ENCODE data around the gene CNOT9.
"Not testable (repeated sequence)": the region's sequence is repeated elsewhere in the genome, so short reads cannot be mapped to it uniquely, and the experiment has no call there.

CNOT9 gene, protein sequence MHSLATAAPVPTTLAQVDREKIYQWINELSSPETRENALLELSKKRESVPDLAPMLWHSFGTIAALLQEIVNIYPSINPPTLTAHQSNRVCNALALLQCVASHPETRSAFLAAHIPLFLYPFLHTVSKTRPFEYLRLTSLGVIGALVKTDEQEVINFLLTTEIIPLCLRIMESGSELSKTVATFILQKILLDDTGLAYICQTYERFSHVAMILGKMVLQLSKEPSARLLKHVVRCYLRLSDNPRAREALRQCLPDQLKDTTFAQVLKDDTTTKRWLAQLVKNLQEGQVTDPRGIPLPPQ

DNA sequence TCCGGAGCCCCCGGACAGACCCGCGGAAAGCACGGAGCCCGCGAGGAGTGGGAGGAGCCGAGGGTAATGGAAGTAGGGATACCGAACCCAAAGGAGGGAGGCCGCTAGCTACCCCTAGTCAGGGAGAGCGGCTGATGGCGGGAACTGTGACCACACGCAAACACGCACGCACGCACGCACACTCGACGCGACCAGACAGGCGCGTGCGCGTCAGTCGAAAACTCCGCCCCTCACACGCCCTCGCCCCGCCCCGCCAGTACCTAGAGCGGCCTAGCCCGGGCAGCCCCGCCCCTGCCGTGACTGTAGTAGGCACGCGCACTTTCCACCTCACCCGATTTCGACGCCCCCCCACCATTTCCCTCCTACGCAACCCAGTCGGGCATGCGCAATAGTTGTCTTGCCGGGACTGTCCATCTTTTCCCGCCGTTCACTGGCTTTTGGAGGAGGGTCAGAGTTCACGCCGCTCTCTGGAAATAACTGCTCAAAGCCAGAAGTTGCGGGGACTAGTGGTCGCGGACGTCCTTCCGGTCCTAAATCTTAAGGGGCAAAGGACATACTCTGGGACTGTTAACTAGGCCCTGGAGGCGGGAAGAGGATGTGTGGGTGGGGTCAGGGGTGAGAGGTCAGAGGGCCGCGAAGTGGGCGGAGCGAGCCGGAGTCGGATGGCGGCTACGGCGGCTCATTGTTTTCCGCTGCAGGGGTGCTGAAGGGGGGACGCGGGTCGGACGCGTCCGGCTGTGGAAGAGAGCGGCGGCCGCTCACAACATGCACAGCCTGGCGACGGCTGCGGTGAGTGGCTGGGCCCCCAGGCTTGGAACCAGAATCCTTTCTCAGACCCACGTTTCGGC, at the start of gene CNOT9, which contains the start of gene USP37:
Gene CNOT9, plus strand, starts transcription at position 650 of the 848 bp plus-strand sequence. Its CDS starts 116 bp downstream, at position 766.
Gene USP37, minus strand, starts transcription at position 162 of the 848 bp plus-strand sequence. CDS start 9,698 bp downstream, outside the sequence.
- DNase-seq (ENCODE audit: low spot score), result peak; percentile 98

DNA sequence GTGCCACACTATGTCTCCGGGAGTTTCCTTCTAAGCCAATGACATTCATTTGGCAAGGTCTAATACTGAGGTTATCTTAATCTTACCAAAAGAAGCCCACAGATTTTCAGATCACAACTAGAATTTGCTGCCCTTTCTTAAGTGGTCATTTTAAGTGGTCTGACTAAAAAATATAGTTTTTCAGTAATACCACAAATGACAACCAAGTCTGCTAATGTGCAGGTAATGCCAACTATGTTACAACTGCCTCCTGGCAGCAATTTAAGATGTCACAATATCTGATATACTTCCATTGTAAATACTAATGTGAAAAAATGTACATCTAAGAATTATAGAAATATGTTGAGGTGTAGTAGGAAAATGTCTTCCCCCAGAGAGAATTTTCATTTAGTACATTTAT, 49.8 kb upstream of the CNOT9 start:
- DNase-seq (ENCODE audit: low spot score), result no peak

DNA sequence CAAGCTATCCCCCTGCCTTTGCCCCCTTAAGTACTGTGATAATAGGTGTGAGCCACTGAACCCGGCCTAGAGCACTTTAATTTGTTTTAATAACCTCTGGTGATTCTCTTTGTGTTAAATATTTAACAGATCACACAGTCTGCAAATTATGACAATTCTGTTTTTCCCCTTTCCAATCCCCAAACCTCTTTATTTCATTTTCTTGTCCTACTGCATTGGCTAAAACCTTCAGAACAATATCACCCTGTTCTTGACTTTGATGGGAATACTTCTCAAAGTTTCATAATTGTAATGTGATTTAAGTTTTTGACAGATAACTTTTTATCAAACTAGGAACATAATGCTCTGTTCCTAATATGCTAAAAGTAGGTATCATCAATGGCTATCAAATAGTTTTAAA, 45.0 kb upstream of the CNOT9 start:
- DNase-seq (ENCODE audit: low spot score), result no peak

DNA sequence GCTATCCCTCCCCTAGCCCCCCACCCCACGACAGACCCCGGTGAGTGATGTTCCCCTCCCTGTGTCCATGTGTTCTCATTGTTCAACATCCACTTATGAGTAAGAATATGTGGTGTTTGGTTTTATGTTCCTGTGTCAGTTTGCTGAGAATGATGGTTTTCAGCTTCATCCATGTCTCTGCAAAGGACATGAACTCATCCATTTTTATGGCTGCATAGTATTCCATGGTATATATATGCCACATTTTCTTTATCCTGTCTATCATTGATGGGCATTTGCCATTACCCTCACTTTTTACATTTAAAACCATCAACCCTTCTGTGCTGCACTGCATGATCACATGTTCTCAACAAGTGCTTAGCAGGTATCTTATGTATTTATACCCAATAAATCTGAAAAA, 40.2 kb upstream of the CNOT9 start:
- not testable (repeated sequence) for DNase-seq (ENCODE audit: low spot score)

DNA sequence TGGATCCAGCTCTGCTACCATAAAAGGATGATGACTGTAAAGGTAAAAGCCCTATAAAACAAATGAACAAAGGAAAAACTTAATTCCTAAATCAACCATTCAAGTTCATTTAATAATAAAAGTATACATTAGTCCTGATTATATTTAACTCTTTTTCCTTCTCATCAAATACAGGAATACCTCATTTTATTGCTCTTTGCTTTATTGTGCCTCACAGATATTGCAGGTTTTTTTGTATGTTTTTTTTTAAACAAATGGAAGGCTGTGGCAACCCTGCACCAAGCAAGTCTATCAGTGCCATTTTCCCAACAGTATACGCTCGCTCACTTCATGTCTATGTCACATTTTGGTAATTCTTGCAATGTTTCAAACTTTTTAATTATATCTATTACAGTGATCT, 38.6 kb upstream of the CNOT9 start:
- DNase-seq (ENCODE audit: low spot score), result no peak

DNA sequence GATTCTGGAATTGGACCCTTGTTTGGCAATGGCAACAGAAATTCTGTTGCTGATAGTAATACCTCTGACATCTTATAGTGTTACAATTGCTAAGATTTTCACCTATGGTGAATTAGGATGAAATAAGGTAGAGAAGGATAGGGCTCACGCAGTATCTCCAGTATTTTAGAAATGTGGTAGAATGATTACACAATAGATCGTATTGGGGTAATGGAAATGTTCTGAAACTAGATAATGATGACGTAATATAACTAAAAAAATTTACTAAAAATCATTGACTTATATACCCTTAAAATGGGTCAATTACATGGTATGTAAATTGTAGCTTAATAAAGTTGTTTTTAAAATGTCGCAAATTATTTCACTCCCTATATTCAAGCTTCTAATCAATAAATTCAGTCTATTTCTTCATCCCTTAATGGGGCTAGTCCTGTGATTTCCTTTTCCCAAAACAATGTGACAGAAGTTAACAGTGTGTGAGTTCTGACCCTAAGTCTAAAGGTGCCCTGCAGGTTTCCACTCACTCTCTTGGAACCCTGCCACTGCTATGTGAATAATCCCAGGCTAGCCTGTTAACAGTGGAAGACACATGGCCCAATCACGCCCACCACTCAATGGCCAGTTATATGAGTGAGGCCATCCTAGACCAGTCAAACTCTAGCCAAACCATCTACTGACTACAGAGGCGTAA, 31.7 kb upstream of the CNOT9 start:
- DNase-seq (ENCODE audit: low spot score), result no peak

DNA sequence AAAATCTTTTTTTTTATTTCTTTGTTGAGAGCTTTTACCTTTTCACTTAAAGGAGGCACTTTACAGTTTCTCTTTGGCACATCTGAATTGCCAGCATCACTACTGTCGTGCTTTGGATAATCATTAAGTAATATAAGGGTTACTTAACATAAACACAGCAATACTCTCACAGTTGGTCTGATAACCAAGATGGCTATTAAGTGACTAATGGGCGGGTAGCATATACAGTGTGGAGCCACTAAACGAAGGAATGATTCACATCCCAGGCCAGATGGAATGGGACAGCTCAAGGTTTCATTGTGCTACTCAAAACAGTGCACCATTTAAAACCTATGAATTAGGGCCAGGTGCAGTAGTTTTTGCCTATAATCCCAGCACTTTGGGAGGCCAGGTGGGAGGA, 28.6 kb upstream of the CNOT9 start:
- DNase-seq (ENCODE audit: low spot score), result no peak

DNA sequence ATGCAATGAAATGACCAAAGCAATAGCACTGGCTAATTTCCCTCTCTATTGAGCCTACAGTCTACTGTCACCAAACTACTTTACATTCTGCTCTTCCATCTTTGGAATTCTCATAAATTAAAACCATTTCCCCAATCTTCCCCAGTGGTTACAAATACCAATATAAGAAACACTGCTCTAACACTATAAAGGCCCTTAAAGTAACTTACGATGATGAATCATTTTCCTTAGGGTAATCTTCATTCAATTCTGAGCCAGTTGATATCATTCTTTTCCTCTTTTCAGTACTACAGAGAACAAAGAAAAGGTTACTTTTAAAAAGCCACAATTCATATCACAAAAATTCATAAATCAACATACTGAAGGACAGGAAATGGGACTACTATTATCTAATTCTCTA, 22.6 kb upstream of the CNOT9 start:
- DNase-seq (ENCODE audit: low spot score), result no peak

DNA sequence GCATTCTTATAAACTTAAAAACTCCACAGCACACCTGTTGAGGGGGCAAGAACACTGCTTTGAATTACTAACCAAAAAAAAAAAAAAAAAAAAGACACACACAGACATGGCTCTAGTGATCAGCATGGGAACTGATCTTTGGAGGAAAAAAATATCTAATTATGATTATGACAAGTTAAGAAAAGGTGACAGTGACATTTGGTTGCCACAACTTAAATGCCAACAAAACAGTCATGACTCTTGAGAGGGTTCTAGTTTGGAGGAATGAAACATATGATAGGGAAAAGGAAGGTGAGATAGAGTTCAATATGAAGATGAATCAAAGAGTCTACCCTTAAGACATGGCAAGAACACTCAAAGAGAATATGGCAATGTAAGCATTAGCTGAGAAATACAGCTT, 21.1 kb upstream of the CNOT9 start:
- DNase-seq (ENCODE audit: low spot score), result no peak

DNA sequence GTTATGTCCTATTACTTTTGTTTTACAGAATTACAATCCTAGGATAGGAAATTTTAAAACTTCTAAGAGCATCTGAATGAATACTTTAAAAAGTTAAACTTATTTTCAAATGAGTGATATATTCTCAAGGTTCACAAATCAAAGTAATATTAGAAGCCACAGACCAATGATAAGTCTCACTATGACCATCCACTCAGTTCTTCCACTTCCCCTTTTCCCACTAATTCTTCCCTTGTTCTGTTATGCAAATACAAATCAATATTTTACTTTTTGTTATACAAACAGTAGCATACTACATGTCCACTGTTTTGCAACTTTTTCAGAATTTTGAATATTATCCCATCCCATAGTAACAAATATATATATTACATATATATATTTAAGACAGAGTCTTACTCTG, 20.7 kb upstream of the CNOT9 start:
- no peak for DNase-seq (ENCODE audit: low spot score)

DNA sequence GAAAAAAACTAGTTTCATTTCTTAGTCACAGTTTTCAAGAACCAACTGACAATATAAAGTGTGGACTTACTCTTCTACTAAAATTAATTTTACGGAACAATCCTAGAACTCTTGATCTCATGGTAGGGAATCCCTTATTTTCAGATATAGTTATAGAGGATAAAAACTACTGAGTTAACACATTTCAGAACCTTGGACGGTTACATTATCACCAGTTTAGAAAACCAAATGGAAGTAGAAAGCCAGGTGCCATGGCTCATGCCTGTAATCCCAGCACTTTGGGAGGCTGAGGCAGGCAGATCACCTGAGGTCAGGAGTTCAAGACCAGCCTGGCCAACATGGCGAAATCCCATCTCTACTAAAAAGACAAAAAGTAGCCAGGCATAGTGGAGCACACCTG, 14.4 kb upstream of the CNOT9 start:
- DNase-seq (ENCODE audit: low spot score), result not testable (repeated sequence)

DNA sequence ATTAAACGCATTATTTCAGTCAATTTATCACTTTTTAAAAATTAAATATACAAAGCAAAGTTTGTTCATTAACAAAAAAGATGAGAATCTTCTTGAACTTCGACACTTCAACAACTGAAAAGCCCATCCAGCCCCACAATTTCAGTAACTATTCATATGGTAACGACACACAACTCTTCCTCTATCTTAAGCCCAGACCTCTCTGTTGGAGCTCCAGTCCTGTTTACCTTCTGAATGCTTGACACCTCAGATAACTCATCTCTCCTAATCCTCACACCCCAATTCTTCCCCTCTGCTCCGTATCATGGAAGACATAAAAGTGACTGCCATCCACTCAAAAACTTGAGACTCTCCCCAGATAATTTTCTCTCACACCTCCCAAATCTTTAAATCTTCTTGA, 13.1 kb upstream of the CNOT9 start:
- DNase-seq (ENCODE audit: low spot score), result no peak

DNA sequence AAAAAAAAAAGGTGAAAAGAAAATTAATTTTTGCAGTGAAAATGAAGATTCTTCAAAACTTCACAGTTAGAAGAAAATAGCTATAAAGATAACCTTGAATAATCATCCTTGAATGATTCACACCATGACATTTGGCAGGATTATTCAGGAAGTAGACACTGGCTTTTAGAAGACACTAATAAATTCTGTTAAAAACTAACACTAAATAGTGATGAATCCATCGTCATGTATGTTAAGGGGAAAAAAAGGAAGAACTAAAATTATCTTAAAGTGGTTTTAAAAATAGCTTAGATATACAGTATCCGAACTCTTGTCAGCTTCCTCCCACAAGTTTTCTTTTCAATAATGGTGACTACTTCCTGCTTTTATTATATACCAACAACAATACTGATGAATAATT, 10.7 kb upstream of the CNOT9 start:
- DNase-seq (ENCODE audit: low spot score), result no peak

DNA sequence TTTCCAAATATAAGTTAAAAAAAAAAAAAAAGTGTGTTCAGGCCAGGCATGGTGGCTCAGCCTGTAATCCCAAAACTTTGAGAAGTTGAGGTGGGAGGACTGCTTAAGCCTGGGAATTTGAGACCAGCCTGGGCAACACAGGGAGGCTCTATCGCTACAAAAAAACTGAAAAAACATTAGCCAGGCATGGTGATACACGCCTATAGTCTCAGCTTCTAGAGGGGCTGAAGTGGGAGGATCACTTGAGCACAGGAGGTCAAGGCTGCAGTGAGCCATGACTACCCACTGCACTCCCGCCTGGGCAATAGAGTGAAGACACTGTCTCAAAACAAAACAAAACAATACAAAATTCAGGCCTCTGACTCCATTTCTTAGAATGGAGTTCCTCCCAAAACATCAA, 9.7 kb upstream of the CNOT9 start:
- no peak for DNase-seq (ENCODE audit: low spot score)

DNA sequence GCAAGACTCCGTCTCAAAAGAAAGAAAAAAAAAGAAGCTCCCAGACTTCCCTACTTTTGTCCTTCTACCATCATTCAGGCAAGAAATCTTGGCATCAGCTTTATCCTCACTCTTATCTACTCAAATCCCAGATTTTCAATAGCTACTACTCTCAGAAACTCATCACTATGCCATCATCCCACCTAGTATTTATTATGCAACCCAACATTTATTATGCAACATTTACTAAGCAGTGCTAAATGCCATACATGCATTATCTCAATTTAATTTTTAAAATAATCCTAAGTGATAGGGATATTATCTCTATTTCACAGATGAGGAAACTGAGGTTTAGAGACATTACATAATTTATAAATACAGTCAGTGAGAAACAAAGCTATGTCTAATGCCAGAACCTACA, 4.6 kb upstream of the CNOT9 start:
- DNase-seq (ENCODE audit: low spot score), result no peak

DNA sequence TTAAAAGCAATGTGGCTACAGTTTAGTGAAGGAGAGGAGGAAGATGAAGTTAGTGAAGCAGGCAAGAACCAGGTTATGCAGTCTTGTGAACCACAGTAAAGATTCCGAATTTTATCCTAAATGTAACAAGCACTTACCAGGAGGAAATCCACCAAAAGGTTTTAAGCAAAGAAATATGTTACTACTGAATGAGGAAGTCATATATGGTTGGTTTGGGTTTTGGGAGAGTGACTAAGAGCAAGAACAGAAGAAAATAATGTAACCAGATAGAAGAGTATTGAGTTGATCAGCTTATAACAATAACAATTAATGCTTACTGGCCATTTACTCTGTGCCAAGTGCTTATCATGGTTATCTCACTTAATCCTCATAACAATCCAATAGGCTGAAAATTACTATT, 2.3 kb upstream of the CNOT9 start:
- DNase-seq (ENCODE audit: low spot score), result no peak

DNA sequence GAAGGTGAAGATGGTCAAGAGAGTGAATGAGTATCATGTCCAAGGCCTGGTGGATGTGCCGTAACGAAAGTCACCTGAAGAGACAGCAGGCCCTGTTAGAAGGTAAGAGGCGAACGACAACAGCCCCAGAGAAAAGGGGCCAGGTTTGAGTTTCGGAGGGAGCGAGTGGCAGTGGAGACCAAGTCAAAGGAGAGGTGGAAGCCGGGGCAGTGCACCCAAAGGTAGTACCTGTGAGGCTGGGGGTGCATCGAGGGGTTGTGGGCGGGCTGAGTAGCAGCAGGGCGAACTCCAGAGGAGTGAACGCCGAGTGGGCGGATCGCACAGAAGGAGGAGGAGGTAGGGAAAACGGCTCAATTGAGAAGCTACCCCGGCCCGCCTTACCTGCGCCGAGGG, 846 bp upstream of the CNOT9 start:
- no peak for DNase-seq (ENCODE audit: low spot score)

DNA sequence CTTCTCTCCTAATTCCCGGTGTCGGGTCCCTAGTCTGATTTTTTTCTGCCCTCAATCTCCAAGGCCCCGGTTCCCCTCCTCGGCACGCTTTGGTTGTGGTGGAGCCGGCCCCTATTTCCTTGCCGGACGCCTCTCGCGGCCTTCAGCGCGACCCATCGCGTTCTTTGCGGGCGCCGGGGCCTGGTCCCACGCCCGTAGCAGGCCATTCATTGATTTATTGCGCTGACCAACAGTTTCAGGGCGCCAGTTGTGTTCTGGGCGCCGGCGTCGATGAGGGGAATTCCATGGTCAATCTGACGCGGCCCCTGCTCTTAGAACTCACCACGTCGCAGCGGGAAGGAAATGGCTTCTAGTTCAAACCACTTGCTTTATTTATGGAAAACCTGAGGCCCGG, 396 bp downstream of the CNOT9 start:
- no peak for DNase-seq (ENCODE audit: low spot score)

DNA sequence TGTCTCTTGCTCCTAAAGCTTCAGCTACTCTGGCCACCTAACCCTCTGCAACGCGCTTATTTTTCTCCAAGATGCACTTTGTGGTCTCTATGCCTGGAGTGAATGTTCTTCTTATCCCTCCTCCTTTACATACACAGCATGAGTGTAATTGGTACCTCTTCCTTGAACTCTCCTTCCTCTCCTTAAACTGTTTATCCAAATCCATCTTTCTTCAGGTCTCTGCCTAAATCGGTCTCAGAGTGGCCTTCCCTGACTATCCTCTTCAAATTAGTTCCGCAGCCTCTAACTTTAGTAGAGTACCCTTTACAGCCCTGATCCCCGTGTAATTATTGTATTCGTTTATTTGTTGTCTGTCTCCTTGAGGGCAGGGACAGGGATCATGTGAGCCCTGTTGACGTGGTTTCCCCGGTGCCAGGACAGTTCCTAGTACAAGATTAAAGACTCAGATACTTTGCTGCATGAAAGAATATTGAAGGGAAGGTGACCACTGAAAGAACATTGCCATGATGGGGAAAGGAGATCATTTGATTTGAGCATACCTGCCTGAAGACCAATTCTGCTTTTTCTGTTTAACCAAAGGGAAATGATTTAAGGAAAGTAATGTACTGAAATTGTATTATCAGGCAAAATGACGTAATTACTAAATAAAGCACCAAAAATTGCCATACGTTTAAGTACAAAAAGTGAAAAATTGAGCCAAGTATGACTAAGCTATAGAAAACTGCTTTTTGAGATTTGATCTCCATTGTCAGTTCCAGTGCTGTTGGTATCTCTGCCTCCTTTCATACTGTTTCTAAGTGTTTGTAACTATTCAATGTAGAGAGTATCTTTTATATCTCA, 1.2 kb downstream of the CNOT9 start:
- DNase-seq (ENCODE audit: low spot score), result peak; percentile 7

DNA sequence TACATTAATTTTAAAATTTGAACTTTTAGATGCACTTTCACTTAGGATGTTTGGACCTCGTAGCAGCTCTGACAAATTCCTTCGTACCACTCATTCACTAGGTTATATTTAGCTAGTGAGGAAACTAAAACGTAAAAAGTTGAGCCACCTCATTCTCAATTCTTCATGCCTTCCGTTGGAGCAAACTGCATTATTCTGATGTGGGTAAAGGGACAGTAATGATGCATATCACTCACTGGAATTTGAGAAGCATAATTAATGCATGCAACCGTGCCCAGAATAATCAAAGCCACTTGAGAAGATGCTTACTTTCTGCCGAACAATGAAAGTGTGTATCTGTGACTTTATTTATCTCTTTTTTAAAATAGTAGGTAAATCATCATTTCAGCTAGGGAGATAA, 2.2 kb downstream of the CNOT9 start:
- DNase-seq (ENCODE audit: low spot score), result no peak

DNA sequence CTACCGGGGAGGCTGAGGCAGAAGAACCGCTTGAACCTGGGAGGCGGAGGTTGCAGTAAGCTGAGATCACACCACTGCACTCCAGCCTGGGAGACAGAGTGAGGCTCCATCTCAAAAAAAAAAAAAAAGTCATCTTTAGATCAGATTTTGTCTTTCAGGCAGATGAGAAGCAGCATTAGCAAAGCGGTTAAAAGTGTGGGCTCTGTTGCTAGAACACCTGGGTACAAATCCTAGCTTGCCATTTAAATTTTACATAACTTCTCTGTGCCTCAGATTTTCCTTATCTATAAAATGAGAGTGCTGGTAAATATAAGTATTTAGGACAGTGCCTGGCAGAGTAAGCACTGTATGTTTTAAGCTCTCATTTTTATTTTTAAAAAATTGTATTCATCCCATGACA, 8.2 kb downstream of the CNOT9 start:
- no peak for DNase-seq (ENCODE audit: low spot score)

Data from globus pallidus (tissue), 1 donor.